D341Med (cell line): ENCODE measurements around the gene PLCH2.

Source experiments
- DNase-seq: peaks from one replicate; pipeline ENCODE4 v3.0.0; 2012; ENCODE audit warnings: low spot score

PLCH2 gene

GRCh38 chr1:2460203-2460602 is 15.9 kb upstream of the PLCH2 start:
- DNase-seq: no peak

GRCh38 chr1:2460996-2461751 is 14.9 kb upstream of the PLCH2 start:
- no peak for DNase-seq

GRCh38 chr1:2462819-2463218 is 13.3 kb upstream of the PLCH2 start:
- no peak for DNase-seq

GRCh38 chr1:2463396-2463795 is 12.7 kb upstream of the PLCH2 start:
- DNase-seq: no peak

GRCh38 chr1:2465371-2466269 is 10.5 kb upstream of the PLCH2 start:
- peak; percentile 83 for DNase-seq

- DNase-seq: no peak
Measured at GRCh38 chr1:2466270-2466665, 9.8 kb upstream of the PLCH2 start.

- DNase-seq: peak; percentile 87
Measured at GRCh38 chr1:2466958-2467554, 9.0 kb upstream of the PLCH2 start.

- DNase-seq: no peak
Measured at GRCh38 chr1:2468041-2468472, 8.0 kb upstream of the PLCH2 start.

- no peak for DNase-seq
Measured at GRCh38 chr1:2468540-2468939, 7.5 kb upstream of the PLCH2 start.

GRCh38 chr1:2469103-2469940 is 6.8 kb upstream of the PLCH2 start:
- no peak for DNase-seq

GRCh38 chr1:2470290-2471158 is 5.6 kb upstream of the PLCH2 start:
- peak; percentile 58 for DNase-seq

GRCh38 chr1:2471159-2471471 is 5.0 kb upstream of the PLCH2 start:
- no peak for DNase-seq

GRCh38 chr1:2471587-2472001 is 4.5 kb upstream of the PLCH2 start:
- DNase-seq: peak; percentile 53

GRCh38 chr1:2472109-2472508 is 4.0 kb upstream of the PLCH2 start:
- peak; percentile 61 for DNase-seq

- DNase-seq: no peak
Measured at GRCh38 chr1:2472561-2473177, 3.4 kb upstream of the PLCH2 start.

- no peak for DNase-seq
Measured at GRCh38 chr1:2473198-2473597, 2.9 kb upstream of the PLCH2 start.

- DNase-seq: no peak
Measured at GRCh38 chr1:2474104-2474844, 1.8 kb upstream of the PLCH2 start.

GRCh38 chr1:2474933-2475371 is 1.1 kb upstream of the PLCH2 start:
- no peak for DNase-seq

- DNase-seq: peak; percentile 55
Measured at GRCh38 chr1:2475571-2475970, 518 bp upstream of the PLCH2 start.

GRCh38 chr1:2477309-2477708 is 1.2 kb downstream of the PLCH2 start:
- peak; percentile 62 for DNase-seq
